NOMO-1 treated with dmso at 0.1 percent for 144 hours (cell line): ENCODE results near the gene LY6G5B.

Experiments used
- DNase-seq: peaks from one replicate; lab custom pipeline; 2025; ENCODE audit not compliant: unreplicated experiment; lab: John Stamatoyannopoulos, UW

The LY6G5B gene, protein sequence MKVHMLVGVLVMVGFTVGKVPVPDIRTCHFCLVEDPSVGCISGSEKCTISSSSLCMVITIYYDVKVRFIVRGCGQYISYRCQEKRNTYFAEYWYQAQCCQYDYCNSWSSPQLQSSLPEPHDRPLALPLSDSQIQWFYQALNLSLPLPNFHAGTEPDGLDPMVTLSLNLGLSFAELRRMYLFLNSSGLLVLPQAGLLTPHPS

DNA sequence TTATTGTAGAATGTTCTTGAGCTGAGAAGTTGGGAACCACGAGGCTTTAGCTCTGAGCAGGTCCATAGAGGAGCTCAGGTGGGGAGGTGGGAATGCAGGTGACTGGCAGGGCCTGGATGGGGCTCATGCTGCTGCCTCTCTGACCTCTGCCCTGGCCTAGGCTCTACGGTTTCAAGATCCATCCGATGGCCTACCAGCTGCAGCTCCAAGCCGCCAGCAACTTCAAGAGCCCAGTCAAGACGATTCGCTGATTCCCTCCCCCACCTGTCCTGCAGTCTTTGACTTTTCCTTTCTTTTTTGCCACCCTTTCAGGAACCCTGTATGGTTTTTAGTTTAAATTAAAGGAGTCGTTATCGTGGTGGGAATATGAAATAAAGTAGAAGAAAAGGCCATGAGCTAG is at the start of gene LY6G5B:
TSS of gene LY6G5B (plus strand) at position 301 of the 400 bp plus-strand sequence. CDS start 975 bp downstream, outside the sequence.
- DNase-seq = no peak

DNA sequence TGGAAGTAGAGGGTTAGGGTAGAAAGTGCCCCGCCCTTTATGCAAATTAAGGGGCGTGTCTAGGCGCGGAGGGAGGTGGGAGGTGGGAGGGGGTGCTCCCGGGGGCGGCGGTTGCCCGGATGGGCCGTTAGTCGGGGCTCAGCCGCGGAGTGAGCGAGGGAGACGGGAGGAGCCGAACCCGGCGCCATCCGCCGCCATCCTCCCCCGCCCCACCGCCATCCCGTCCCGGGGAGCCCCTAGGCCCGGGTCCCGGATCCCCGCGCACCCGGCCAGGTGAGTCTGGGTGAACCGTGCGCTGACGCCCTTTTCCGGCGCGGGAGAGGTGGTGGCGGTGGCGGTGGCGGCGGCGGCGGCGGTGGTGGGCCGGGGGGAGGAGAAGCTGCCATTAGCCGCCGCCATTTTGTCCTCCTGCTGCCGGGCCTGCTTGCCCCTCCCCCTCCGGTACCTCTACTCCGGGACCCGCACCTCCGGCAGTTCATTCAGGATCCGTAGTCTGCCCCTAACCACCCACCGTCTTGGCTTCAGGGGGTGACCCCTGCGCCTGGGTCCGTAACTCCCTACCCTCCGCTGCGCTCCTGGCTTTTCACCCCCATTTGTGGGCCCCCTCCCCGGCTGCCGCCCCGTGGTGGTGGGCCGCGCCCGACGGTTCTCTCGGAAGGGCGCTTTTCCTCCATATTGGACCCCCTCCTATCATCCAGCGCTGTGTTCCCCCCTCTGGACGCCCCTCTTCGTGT is 49.0 kb upstream of the LY6G5B start, which contains the start of gene PRRC2A:
TSS of gene PRRC2A (plus strand) at position 130 of the 734 bp plus-strand sequence. CDS start 2,075 bp downstream, outside the sequence.
- peak; percentile 79 for DNase-seq

DNA sequence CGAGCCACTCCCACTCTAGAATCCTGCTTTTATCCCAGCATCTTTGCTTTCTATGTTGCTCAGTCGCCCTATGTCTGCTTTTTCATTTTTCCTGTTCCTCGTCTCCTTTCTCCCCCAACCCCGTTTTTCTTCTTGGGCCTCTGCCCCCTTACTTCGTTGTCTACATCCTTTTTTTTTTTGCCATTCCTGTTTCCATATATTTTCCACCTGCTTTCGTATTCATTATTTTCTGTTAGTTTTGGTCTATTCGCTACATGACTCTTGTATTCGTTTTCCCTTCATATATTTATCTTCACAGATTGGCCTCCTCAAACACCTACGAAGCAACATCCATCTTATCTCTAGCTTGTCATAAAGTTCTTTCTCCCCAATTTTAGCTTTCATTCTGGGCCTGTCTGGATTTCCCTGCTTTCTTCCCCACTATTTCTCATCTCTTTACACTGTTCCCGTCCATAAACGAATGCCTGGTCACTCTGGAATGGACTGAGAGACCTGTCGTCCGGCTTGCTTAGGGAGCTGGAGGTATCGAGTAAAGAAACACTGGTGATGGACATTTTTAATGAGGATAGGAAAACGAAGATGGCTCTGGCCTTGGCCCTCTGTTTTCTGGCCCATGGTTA is 48.3 kb upstream of the LY6G5B start:
- no peak for DNase-seq

- DNase-seq = no peak
Observed at GRCh38 chr6:31621991-31622390, 47.8 kb upstream of the LY6G5B start.

DNA sequence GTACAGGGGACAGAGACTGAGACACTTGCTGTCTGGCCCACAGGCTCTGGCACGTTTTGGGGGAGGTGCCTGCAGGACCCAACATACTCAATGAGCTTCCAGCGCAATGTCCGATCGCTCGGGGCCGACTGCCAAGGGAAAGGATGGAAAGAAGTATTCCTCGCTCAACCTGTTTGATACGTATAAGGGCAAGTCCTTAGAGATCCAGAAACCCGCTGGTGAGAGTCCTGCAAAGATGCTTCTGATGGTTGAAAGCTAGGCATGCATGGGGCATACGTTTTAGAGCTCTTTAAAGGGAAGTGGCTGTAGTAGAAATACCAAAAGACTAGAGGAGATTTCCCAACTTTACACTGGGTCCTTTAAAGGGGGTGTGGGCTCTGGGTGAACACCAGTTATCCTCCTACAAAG is 47.1 kb upstream of the LY6G5B start:
- peak; percentile 16 for DNase-seq

- DNase-seq = no peak
Observed at GRCh38 chr6:31624070-31624469, 45.7 kb upstream of the LY6G5B start.

GRCh38 chr6:31626952-31627351 is 42.8 kb upstream of the LY6G5B start:
- no peak for DNase-seq

GRCh38 chr6:31627690-31628287 is 42.0 kb upstream of the LY6G5B start:
- no peak for DNase-seq

- no peak for DNase-seq
Observed at GRCh38 chr6:31629014-31629413, 40.8 kb upstream of the LY6G5B start.

DNA sequence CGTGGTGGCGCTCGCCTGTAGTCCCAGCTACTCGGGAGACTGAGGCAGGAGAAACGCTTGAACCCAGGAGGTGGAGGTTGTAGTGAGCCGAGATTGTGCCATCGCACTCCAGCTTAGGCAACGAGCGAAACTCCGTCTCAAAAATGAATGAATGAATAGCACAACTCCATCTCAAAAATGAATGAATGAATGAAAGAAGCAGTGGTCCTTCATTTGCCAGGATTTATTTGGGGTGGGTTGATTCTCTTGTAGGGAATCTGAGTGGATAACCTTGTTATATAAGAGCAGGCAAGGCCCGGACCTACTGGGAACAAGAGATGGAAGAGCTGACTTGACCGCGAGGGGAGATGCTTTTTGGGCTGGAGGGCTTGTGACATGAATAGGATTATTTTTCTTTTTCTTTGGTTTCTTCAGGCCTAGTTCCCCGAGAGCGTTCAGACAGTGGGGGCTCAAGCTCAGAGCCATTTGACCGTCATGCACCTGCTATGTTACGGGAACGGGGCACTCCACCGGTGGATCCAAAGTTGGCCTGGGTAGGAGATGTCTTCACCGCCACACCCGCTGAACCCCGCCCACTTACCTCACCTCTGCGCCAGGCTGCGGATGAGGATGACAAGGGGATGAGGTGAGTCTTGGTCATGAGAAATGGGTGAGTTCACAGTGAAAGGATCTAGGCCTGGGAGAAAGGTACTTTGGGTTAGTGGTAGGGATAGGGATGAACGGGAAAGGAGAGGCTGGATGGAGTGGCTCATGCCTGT is 39.4 kb upstream of the LY6G5B start:
- DNase-seq = no peak

DNA sequence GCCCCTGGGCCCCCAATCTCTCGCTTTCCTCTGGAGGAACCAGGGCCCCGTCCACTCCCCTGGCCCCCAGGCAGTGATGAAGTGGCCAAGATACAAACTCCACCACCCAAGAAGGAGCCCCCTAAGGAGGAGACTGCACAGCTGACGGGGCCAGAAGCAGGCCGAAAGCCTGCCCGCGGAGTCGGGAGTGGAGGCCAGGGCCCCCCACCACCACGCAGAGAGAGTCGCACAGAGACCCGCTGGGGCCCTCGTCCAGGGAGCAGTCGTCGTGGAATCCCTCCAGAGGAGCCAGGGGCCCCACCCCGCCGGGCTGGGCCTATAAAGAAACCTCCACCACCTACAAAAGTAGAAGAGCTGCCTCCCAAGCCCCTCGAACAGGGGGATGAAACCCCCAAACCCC is 38.6 kb upstream of the LY6G5B start:
- no peak for DNase-seq

DNA sequence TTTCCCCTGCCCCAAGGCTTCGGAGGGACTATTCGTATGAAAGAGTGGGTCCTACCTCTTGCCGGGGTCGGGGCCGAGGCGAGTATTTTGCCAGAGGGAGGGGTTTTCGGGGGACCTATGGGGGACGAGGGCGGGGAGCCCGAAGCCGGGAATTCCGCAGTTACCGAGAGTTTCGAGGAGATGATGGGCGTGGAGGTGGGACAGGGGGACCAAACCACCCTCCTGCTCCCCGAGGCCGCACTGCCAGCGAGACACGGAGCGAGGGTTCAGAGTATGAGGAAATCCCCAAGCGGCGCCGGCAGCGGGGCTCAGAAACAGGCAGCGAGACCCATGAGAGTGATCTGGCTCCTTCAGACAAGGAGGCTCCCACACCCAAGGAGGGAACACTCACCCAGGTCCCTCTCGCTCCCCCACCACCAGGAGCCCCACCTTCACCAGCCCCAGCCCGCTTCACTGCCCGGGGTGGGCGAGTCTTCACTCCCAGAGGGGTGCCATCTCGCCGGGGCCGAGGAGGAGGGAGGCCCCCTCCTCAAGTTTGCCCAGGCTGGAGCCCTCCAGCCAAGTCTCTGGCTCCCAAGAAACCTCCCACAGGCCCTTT is 38.0 kb upstream of the LY6G5B start:
- no peak for DNase-seq

DNA sequence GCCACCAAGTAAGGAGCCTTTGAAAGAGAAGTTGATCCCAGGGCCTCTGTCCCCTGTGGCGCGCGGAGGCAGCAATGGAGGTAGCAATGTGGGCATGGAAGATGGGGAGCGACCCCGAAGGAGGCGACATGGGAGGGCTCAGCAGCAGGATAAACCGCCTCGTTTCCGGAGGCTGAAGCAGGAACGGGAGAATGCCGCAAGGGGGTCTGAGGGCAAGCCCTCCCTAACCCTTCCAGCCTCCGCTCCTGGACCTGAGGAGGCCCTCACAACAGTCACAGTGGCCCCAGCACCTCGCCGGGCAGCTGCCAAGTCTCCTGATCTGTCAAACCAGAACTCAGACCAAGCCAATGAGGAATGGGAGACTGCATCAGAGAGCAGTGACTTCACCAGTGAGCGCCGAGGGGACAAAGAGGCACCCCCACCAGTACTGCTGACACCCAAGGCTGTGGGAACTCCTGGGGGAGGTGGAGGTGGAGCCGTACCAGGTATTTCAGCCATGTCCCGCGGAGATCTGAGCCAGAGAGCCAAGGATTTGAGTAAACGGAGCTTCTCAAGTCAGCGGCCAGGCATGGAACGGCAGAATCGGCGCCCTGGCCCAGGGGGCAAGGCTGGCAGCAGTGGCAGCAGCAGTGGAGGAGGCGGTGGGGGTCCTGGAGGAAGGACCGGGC is 37.4 kb upstream of the LY6G5B start:
- no peak for DNase-seq

GRCh38 chr6:31633447-31633846 is 36.3 kb upstream of the LY6G5B start:
- no peak for DNase-seq

- DNase-seq = no peak
Observed at GRCh38 chr6:31634131-31634530, 35.6 kb upstream of the LY6G5B start.

- DNase-seq = no peak
Observed at GRCh38 chr6:31634969-31635575, 34.7 kb upstream of the LY6G5B start.

GRCh38 chr6:31636698-31637596 is 32.8 kb upstream of the LY6G5B start:
- DNase-seq = no peak

DNA sequence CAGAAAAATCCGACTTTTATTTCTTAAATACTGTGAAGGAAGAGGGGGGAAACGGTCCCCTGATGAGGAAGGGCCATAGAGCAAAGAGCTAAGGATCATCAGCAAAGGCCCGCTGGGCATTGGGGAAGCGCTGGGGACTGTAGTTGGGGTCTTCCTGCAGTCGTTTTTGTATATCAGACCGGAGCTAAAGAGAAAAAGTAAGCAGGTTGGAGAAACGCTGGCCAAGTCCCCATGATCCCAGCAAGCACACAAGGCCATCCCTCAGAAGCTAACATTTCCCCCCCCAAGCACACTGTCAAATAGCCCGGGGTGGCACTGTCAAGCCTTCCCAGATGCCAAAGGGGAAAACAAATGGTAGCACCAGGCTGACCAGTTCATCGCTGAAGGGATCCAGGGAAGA is 30.7 kb upstream of the LY6G5B start:
- no peak for DNase-seq

DNA sequence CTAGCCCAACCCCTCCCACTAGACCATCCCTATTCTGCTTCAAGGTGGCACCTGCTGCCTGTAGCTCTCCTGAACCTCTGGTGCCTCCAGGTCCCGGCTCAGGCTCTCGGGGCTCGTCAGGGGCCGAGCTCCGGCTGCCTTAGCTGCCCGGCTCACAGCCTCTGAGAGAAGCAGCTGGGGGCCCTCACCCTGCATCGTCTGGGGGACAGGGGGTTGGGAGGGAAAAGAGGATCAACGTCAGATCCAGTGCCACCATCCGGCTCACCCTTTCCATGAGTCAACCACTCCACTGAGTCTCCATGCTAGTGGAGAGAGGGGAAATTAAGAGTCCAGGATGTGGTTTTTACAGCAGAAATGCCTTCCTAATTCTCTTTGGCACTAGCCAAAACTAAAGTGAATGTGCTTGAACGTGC is 30.3 kb upstream of the LY6G5B start:
- DNase-seq = no peak
